Posterior vena cava (tissue), 2 donors: Measurements from ENCODE around the gene RARRES1. TPM values are rescaled to one million over a fixed set of nuclear protein-coding genes. Genes with fewer than 3 reads are reported as not detected.

Experiments used
- DNase-seq: peaks from one replicate; pipeline ENCODE4 v3.0.0-alpha.2; 2020; ENCODE audit warnings: low spot score
- intact Hi-C, 2 donors: fragments of 100-400 bp; cut with DNase I; formaldehyde crosslinking; loops; one replicate each; pipeline versions ENCODE4 v1.14.1 to v1.14.2; 2022 to 2023
- long read RNA-seq, 2 donors: library from polyadenylated mRNA; unstranded; transcript quantifications; one replicate each; pipeline ENCODE4 v2.0.0, GENCODE V29; 2020 to 2021
- total RNA-seq, 2 donors: library from RNA; stranded (reverse); fragmentation: NEBNext Ultra II Directional; extraction: Animal tissue kit (Norgen Biotek cat#: 25700); gene quantifications; one replicate each; pipeline ENCODE4 v1.2.1, GENCODE V29; 2021
- donor health status: DM: yes; HTN: yes; CAD: no.
- donor health status: DM: yes; HTN: yes; CAD: no.

The RARRES1 gene
- 100 to 1,000 TPM; 424 to 446 TPM for total RNA-seq
- long read RNA-seq, donor 1, transcript RARRES1-201 (6 exons, 1,952 nt) = major isoform, 265 of 313 reads
- long read RNA-seq, donor 1, partial matches to known transcripts = 8 of 313 reads
- long read RNA-seq, donor 1, other reads (novel, unspliced or antisense) = 37 of 313 reads
- long read RNA-seq, donor 2, transcript RARRES1-204 (4 exons, 839 nt) = minor isoform, 6 of 903 reads
- long read RNA-seq, donor 2, transcript RARRES1-201 (6 exons, 1,952 nt) = major isoform, 723 of 903 reads
- long read RNA-seq, donor 2, partial matches to known transcripts = 24 of 903 reads
- long read RNA-seq, donor 2, other reads (novel, unspliced or antisense) = 149 of 903 reads

GRCh38 chr3:158731938-158732855 lies at the start of gene RARRES1:
Gene RARRES1, minus strand, starts transcription at chr3:158732457. Its CDS starts 42 bp downstream, at chr3:158732415.
- intact Hi-C loops = loop anchor here in 1 of 2 donors (5.0 kb wide), 1 partner anchor 50 kb away; no protein-coding TSS in a partner anchor
- DNase-seq = peak; percentile 93

DNA sequence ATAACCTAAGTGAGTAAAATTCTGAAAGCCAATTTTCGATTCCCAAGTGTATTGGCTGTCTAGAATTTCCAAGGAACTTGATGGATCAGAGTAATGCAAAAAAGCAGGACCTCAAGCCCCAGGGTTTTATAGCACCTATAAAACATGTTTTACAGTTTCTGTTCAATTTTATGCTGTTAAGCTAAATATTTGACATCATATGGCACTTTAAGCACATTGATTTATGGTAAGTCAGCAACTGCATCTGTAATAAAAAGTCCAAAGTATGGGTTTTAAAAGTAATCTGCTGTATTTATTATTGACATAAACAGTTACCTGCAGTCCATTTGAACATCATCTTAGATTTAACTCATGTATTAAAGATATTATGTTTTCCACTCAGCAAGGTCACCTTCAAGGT lies 49.6 kb upstream of the RARRES1 start:
- DNase-seq = no peak
- intact Hi-C loops = loop anchor here (2.0 to 5.0 kb wide), 2 partner anchors 50 to 57 kb away; partner anchors contain the start of gene RARRES1 (in 1 of the 2)

DNA sequence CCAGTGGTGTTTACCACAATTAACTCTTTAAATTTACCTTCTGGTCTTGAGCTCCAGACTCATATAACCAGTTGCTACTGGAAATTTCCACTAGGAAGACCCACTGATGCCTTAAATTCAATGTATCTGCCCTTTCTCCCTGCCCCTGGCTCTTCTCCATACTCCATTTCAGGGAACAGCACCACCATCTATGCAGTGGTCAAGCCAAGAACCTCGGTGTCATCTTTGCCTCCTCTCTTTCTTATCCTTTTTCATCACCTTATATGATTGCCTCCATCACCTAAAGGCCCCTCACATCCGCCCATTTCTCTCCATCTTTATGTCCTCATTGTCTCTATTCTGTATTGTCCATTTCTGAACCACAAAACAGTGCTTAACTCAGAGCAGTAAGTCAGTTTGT lies 48.9 kb upstream of the RARRES1 start:
- DNase-seq = no peak
- intact Hi-C loops = loop anchor here in 1 of 2 donors (5.0 kb wide), 1 partner anchor 49 kb away; the partner anchor contains the start of gene RARRES1

- DNase-seq = no peak
- intact Hi-C loops = loop anchor here in 1 of 2 donors (5.0 kb wide), 1 partner anchor 48 kb away; the partner anchor contains the start of gene RARRES1
Observed at GRCh38 chr3:158780766-158781165, 48.5 kb upstream of the RARRES1 start.

GRCh38 chr3:158777161-158777873 lies 45.1 kb upstream of the RARRES1 start:
- no peak for DNase-seq
- intact Hi-C loops = no loop called here

GRCh38 chr3:158776531-158776930 lies 44.3 kb upstream of the RARRES1 start:
- intact Hi-C loops = no loop called here

GRCh38 chr3:158775426-158776410 lies 43.5 kb upstream of the RARRES1 start:
- DNase-seq = no peak
- intact Hi-C loops = no loop called here

More at GRCh38 chr3:158776531-158776930, 44.3 kb upstream of the RARRES1 start:
- no peak for DNase-seq

- intact Hi-C loops = no loop called here
- DNase-seq = no peak
Observed at GRCh38 chr3:158774965-158775364, 42.7 kb upstream of the RARRES1 start.

GRCh38 chr3:158773845-158774830 lies 41.9 kb upstream of the RARRES1 start:
- no peak for DNase-seq
- intact Hi-C loops = no loop called here

GRCh38 chr3:158773166-158773565 lies 40.9 kb upstream of the RARRES1 start:
- intact Hi-C loops = no loop called here
- DNase-seq = no peak

DNA sequence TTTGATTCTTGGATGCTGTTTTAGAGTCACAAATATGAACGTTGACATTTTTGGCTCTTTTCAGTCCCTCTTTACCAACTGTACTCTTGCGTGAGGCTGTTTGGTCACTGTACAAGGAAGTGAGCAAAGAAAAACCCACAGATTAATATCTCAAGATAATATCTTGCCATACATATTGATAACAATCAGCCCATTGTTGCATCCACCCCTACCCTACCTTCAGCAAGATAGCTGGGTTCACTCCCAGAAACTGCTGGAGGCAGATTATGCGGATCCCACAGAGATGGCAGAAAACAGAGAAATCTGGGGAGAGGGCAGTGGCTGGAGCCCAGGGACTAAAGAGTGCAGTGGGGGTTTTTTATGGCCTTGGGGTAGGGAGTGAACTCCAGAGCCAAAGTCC lies 39.7 kb upstream of the RARRES1 start:
- DNase-seq = no peak
- intact Hi-C loops = no loop called here

DNA sequence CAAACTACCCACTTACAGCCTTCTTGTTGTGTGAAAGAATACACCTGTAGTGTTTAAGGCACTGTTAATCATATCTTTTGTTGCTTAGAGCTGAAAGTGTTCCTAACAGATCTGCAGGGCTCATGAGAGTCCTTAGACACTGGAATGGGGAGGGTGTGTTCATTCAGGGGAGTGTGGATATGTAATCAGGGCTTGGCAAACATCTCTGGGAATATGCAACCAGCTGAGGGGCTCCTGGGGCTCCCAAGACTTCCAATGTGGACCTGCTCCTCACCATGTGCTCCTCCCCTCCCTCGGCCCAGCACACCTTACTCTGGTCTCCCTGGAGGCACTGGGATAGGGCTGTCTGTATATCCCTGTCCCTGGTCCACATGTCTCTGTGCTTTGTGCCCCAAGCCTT lies 39.3 kb upstream of the RARRES1 start:
- DNase-seq = no peak
- intact Hi-C loops = no loop called here

- no peak for DNase-seq
- intact Hi-C loops = no loop called here
Observed at GRCh38 chr3:158770741-158771350, 38.6 kb upstream of the RARRES1 start.

GRCh38 chr3:158769952-158770740 lies 37.9 kb upstream of the RARRES1 start:
- DNase-seq = no peak
- intact Hi-C loops = no loop called here

DNA sequence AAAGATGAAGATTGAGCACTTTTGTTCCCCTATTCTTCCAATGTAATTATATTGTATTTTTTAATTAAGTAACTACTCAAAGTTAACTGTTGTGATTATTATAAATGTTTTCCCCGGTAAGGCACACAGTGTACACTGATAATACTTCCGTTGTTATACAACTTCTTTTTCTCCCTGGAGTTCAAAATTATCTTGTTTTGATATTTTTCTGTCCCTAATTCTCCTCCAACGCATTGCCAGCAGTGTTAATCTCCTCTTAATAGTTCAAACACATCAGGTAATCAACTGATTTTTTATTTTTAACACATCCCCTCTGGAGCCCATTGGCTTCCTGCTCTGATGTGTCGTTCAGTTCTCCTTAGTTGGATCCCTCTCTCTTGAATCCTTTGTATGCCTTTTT lies 37.3 kb upstream of the RARRES1 start:
- intact Hi-C loops = no loop called here
- DNase-seq = no peak
